A673 (cell line): Measurements from ENCODE around the gene THSD4. TPM values are rescaled to one million over a fixed set of nuclear protein-coding genes. Genes with fewer than 3 reads are reported as not detected.

Source experiments
- BruUV-seq: library from RNA; stranded (reverse); fragments of 400-500 nt; replicated peaks from 2 replicates; lab custom pipeline; 2021; lab: Mats Ljungman, UMichigan
- CTCF ChIA-PET: fragments of 300-600 bp; sonication (Branson Sonifier 250); formaldehyde crosslinking; loops from one replicate; lab custom pipeline; 2022; ENCODE audit warnings: antibody characterized with exemption; lab: Charles Lee
- POLR2A ChIA-PET: fragments of 300-600 bp; sonication (Branson Sonifier 250); formaldehyde crosslinking; loops from one replicate; lab custom pipeline; 2022; ENCODE audit warnings: antibody characterized with exemption; ENCODE audit not compliant: low non-redundant PET; lab: Charles Lee
- DNase-seq: peaks from one replicate; pipeline ENCODE4 v3.0.0-alpha.2; 2015; ENCODE audit warnings: low spot score
- H3K27ac ChIP-seq: fragments of 200-600 bp; sonication (generic); 2 replicates; pipeline ENCODE4 v1.5.1; 2016; ENCODE audit warnings: mixed run types, low read depth, mild to moderate bottlenecking, mixed read lengths, antibody characterized with exemption, low read length; ENCODE audit not compliant: poor library complexity, severe bottlenecking
- H3K27me3 ChIP-seq: fragments of 200-600 bp; sonication (generic); replicated peaks from 2 replicates; pipeline ENCODE4 v1.6.1; 2017; ENCODE audit warnings: mixed run types, low read depth, mild to moderate bottlenecking, mixed read lengths, antibody characterized with exemption, low read length; ENCODE audit not compliant: insufficient read depth, poor library complexity
- H3K36me3 ChIP-seq: fragments of 200-600 bp; sonication (generic); 2 replicates; pipeline ENCODE4 v1.6.1; 2016; ENCODE audit warnings: mixed run types, mild to moderate bottlenecking, mixed read lengths, antibody characterized with exemption, low read length; ENCODE audit not compliant: insufficient read depth, poor library complexity, severe bottlenecking
- H3K4me1 ChIP-seq: fragments of 200-600 bp; sonication (generic); 2 replicates; pipeline ENCODE4 v1.6.1; 2017; ENCODE audit warnings: mixed run types, mild to moderate bottlenecking, mixed read lengths, antibody characterized with exemption, low read length; ENCODE audit not compliant: insufficient read depth, poor library complexity, severe bottlenecking
- H3K4me3 ChIP-seq: fragments of 200-600 bp; sonication (generic); 2 replicates; pipeline ENCODE4 v1.5.1; 2016; ENCODE audit warnings: low read depth, mixed run types, mild to moderate bottlenecking, mixed read lengths, low read length; ENCODE audit not compliant: poor library complexity, severe bottlenecking
- H3K9me3 ChIP-seq: fragments of 200-600 bp; sonication (generic); 2 replicates; pipeline ENCODE4 v1.6.1; 2016; ENCODE audit warnings: mixed run types, low read depth, mild to moderate bottlenecking, mixed read lengths, antibody characterized with exemption, low read length; ENCODE audit not compliant: poor library complexity, severe bottlenecking
- EZH2 ChIP-seq: fragments of 200-600 bp; sonication (generic); IDR thresholded peaks from 2 replicates; pipeline ENCODE4 v1.6.1; 2017; ENCODE audit warnings: borderline replicate concordance, low read depth, mild to moderate bottlenecking, mixed read lengths, antibody characterized with exemption, low read length; ENCODE audit not compliant: poor library complexity, severe bottlenecking
- intact Hi-C: fragments of 100-400 bp; cut with micrococcal nuclease; formaldehyde crosslinking; loops from one replicate; pipeline ENCODE4 v1.10.0; 2022; ENCODE audit not compliant: unreplicated experiment
- total RNA-seq: library from RNA; stranded (reverse); gene quantifications from 2 replicates; pipeline ENCODE4 v1.2.3, GENCODE V29; 2021
- TF ChIP-seq, protein P1 (sequence below): fragments of 300-800, 200-600 bp; sonication (generic); conservative IDR thresholded peaks from 2 replicates; pipeline ENCODE4 v1.5.1; 2017; ENCODE audit warnings: low read depth, mild to moderate bottlenecking, antibody characterized with exemption, low read length, moderate library complexity, mixed read lengths

THSD4 gene
- total RNA-seq, 1 experiment from 2014 or later: 2.4 TPM

DNA sequence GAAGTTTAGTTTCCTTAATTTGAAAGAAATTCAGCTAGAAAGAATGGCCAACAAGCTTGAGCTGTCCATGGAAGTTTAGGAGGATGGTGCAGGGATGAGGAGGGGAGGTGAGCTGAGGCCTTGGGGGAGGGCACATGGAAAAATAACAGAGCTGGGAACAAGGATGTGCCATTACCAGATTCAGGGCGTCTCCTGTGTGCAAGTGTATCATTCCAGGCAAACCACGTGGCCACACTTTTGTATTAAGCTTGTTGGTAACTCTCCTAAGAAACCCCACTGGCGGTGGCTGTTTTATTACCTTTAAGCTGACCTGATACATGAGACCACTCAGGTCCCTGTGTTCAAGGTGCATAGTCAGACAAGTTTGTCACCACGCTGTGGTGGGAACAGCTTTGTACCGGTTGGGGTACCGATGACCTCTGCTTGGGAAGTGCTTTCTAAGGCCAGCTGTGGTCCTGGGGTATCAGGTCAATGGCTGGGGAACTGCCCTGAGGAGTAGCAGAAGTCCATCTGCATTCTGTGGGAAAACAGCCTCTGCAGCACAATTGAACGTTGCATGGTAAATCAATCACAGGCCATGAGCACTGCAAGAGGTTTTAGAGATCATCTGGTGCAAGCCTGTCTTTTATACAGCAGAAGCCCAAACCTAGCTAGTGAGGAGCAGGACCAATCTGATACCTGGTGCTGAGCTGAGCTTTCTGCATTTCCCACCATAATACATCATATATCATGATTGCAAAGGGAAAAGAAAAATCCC is 235.5 kb downstream of the THSD4 start:
- Histone ChIP-seq H3K27ac (no peak overlapping the region), H3K27me3 (no peaks in the 10 kb centered on the region), H3K9me3 (no peaks in the 10 kb centered on the region), H3K4me3 (no peak overlapping the region), H3K36me3 (no peaks in the 10 kb centered on the region), H3K4me1 (peaks cover 11% of the 10 kb centered on the region)
- TF ChIP-seq, protein P1, sequence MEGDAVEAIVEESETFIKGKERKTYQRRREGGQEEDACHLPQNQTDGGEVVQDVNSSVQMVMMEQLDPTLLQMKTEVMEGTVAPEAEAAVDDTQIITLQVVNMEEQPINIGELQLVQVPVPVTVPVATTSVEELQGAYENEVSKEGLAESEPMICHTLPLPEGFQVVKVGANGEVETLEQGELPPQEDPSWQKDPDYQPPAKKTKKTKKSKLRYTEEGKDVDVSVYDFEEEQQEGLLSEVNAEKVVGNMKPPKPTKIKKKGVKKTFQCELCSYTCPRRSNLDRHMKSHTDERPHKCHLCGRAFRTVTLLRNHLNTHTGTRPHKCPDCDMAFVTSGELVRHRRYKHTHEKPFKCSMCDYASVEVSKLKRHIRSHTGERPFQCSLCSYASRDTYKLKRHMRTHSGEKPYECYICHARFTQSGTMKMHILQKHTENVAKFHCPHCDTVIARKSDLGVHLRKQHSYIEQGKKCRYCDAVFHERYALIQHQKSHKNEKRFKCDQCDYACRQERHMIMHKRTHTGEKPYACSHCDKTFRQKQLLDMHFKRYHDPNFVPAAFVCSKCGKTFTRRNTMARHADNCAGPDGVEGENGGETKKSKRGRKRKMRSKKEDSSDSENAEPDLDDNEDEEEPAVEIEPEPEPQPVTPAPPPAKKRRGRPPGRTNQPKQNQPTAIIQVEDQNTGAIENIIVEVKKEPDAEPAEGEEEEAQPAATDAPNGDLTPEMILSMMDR: no peak
- no peak for TF ChIP-seq EZH2
- POLR2A ChIA-PET: no interaction called here
- intact Hi-C loops: no loop called here
- CTCF ChIA-PET: interaction anchor here (0.6 kb wide), 1 partner anchor 393 kb away, joined by 8 read pairs; no protein-coding TSS in a partner anchor
- no peak for DNase-seq
- no TSS peak for BruUV-seq

DNA sequence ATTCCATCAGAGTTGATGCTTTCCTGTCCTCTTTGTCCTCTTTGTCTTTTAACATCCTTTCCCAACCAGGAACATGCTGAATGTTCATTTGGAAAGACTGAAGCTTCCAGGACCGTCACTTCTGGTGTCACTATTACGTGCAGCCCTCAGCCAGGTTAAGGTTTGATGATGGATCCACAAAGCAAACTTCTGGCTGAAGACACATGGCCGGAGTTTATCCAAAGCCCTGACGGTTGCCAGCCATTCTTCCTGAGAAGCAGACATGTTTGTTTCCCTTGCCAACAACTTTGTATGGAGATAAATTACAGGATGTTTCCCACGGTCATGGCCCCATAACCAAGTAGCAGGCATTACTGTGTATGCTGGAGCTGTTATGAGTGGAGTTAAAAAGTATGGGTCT is 236.9 kb downstream of the THSD4 start:
- Histone ChIP-seq H3K4me3 (no peak overlapping the region), H3K27me3 (no peaks in the 10 kb centered on the region), H3K27ac (no peak overlapping the region), H3K9me3 (no peaks in the 10 kb centered on the region), H3K4me1 (peaks cover 12% of the 10 kb centered on the region), H3K36me3 (no peaks in the 10 kb centered on the region)
- ChIA-PET CTCF (no interaction called here), POLR2A (no interaction called here)
- DNase-seq: no peak
- intact Hi-C loops: no loop called here
- TF ChIP-seq, protein P1: no peak
- TF ChIP-seq EZH2: no peak
- no TSS peak for BruUV-seq

DNA sequence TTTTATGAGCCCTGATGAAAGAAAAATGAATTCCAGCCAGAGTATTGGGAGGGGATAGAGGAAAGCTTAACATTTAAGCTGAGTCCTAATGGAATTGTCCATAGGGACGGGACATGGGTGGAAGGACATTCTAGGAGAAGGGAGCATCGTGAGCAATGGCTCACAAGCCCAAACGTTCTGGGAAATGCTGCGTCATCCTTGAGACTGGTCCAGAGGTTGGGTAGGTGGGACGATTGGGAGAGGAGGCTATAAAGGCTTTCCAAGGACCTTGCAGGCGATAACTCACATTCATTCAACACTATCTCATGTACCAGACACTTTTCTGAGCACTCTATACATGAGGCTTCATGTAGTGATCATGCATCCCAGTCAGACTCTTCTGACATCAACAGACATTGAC is 237.5 kb downstream of the THSD4 start:
- H3K36me3 ChIP-seq: no peaks in the 10 kb centered on the region
- CTCF ChIA-PET: no interaction called here
- peaks cover 18% of the 10 kb centered on the region for H3K4me1 ChIP-seq
- intact Hi-C loops: no loop called here
- H3K27ac ChIP-seq: no peak overlapping the region
- H3K9me3 ChIP-seq: no peaks in the 10 kb centered on the region
- POLR2A ChIA-PET: no interaction called here
- no TSS peak for BruUV-seq
- H3K27me3 ChIP-seq: no peaks in the 10 kb centered on the region
- no peak for DNase-seq
- TF ChIP-seq EZH2: no peak
- TF ChIP-seq, protein P1: no peak
- H3K4me3 ChIP-seq: no peak overlapping the region
